ENCODE measurements around the gene CD300LF.

The CD300LF gene

GRCh38 chr17:74745548-74746177 is 32.9 kb upstream of the CD300LF start:
- TF ChIP-seq CTCF (conservative IDR thresholded peaks at IDR 0.05) (no peak), ZFX (IDR thresholded peaks at IDR 0.05) (no peak)
- peak overlapping the region; percentile 51; the same call in 1 of the 2 replicates for H3K27ac ChIP-seq

- TF ChIP-seq CTCF (conservative IDR thresholded peaks at IDR 0.05), result peak; percentile 99
- no peak for TF ChIP-seq ZFX (IDR thresholded peaks at IDR 0.05)
- peak overlapping the region; percentile 51 for H3K27ac ChIP-seq
Measured at GRCh38 chr17:74744714-74745547, 32.2 kb upstream of the CD300LF start.

DNA sequence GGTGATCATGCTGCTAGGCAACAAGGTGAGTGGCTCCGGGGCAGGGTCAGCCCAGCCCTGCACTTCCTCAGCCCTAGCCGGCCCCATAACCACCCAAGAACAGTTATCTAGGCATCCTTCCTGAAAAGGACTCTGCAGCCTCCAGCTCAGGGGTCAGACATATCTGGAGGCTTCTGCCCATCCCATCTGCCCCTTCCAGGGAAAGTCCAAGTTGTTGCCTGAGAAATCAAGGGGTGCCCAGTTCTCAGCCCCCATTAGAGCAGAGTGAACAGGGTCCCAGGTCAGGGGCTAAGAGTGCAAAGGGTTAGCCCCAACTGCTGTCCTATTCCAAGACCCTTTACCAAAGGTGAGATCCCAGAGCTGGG is 31.6 kb upstream of the CD300LF start:
- TF ChIP-seq ZFX (IDR thresholded peaks at IDR 0.05), result no peak
- TF ChIP-seq CTCF (conservative IDR thresholded peaks at IDR 0.05), result no peak
- peak overlapping the region; percentile 51 for H3K27ac ChIP-seq

DNA sequence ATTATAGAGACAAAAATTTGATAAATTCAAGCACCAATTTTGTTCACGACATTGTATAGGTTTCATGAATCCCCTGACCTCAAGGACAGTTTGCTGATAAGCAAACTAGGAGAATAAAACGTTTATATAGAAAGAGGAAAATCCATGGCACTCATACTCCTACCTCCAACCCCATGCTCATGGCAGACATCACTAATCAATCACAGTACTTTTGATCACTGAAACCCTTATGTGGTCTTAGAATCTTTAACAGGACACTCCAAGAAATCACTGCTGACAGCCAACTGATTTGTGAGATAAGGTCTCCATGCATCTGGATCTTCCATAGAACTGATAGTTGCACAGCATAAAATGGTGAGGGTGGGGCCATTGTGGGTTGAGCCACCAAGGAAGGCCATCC is 31.0 kb upstream of the CD300LF start:
- TF ChIP-seq CTCF (conservative IDR thresholded peaks at IDR 0.05) (no peak), ZFX (IDR thresholded peaks at IDR 0.05) (no peak)
- H3K27ac ChIP-seq, result no peak overlapping the region

DNA sequence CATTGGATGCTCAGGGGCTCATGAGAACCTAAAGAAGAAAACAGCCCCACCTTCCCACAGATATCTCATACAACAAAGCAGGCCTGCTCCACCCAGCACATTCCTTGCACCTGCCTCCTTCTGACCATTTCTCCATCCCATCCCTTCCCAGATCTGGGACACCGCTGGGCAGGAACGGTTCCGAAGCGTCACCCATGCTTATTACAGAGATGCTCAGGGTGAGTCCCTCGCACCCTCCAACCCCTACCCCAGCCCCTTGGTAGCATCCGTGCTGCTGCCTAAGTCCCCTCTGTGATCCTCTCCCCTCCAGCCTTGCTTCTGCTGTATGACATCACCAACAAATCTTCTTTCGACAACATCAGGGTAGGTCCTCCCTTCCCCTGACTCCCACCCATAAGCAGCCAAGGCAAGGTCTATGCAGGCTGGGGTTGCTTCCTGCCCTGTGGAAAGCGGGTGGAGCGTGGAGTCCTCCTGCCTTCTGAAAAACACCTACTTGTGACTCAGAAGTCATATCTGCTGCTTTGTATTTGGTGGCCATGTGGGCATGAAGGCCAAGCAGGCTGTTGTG is 30.3 kb upstream of the CD300LF start:
- TF ChIP-seq ZFX (IDR thresholded peaks at IDR 0.05) (no peak), CTCF (conservative IDR thresholded peaks at IDR 0.05) (no peak)

GRCh38 chr17:74742153-74742515 is 29.4 kb upstream of the CD300LF start:
- H3K27ac ChIP-seq, result no peak overlapping the region
- no peak for TF ChIP-seq ZFX (IDR thresholded peaks at IDR 0.05)
- no peak for TF ChIP-seq CTCF (conservative IDR thresholded peaks at IDR 0.05)

More for the DNA sequence above, 30.3 kb upstream of the CD300LF start:
- H3K27ac ChIP-seq, result no peak overlapping the region

Data from C4-2B (cell line).